AG08396 (cell line): ENCODE results near the gene FTCD.

Experiments used
- DNase-seq: peaks from one replicate; pipeline ENCODE4 v3.0.0; 2012; ENCODE audit warnings: low spot score, mixed read lengths

Gene FTCD

GRCh38 chr21:46092811-46093667 lies 62.3 kb downstream of the FTCD start:
- DNase-seq: peak; percentile 39

DNA sequence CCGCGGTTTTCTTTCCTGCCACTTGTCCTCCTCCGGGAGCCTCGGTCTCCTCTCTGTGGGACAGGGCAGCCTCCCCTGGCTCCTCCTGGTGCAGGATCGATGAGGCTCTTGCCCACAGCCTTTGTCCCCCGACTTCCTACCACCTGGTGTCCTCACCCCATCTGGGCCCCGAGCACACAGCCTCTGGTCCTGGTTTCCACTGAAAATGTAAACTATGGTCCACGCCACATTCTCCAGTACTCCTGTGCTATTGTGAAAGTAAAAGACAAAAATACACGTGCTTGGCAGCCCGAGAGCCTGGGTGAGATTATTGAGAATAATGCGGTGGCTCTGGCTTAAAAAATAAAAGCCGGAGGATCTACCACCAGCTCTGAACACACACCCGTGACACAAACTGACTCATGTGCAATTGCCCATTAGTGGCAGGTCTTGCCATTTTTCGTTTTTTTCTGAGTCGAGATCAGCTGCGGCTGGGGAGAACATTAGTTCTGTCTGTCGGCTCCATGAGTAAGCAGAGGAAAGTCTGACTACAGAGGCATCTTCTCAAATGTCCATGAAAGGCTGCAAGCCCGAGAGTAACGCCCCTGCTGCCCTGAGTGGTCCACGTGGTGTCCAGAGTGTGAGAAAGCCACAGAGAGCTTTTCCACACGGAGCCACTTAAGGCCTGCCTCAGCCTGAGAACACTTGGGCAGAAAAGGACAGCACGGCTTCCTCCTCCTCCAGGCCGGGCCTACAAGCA lies 63.2 kb downstream of the FTCD start:
- DNase-seq: peak; percentile 93

DNA sequence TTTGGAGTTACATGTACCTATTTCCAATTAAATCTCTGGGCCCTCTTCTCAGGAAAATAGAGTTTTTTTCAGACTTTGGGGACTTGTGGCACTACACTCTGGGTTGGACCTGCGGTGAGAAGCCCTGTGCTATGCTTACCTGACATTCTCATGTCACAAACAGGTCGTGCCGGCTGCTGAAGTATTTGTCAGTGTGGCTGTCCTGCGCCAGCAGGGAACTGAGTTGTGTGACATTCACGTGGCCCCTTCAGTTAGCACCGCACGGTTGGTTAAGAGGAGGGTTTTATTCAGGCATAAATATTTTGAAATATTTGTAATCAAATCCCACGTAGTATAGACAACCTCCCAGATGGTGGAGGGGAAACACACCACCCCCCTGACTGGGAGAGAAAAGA lies 63.8 kb downstream of the FTCD start:
- DNase-seq: no peak

DNA sequence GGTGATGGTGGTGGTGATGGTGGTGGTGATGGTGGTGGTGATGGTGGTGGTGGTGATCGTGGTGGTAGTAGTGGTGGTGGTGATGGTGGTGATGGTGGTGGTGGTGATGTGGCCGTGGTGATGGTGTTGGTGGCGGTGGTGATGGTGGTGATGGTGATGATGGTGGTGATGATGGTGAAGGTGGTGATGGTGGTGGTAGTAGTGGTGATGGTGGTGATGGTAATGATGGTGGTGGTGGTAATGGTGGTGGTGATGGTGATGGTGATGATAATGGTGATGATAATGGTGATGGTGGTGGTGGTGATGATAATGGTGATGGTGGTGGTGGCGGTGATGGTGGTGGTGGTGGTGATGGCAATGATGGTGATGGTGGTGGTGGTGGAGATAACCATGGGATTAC lies 64.3 kb downstream of the FTCD start:
- DNase-seq: no peak

DNA sequence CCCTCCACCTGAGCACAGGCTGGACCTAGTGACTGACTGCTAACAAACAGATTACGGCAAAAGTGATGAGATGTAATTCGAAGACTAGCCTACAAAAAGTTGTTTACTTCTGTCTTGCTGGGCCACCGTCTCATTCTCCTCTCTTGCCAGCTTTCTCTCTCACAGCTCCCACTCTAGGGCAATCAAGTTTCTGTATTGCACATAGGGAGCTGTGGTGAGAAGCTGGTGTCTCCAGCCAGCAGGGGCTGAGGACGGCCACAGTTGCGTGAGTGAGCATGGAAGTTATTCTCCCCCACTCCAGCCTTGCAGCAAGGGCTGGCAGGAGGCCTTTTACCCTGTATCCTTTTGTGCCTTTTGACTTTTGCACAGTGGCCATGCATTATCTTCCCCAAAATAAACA lies 66.1 kb downstream of the FTCD start:
- DNase-seq: peak; percentile 18

DNA sequence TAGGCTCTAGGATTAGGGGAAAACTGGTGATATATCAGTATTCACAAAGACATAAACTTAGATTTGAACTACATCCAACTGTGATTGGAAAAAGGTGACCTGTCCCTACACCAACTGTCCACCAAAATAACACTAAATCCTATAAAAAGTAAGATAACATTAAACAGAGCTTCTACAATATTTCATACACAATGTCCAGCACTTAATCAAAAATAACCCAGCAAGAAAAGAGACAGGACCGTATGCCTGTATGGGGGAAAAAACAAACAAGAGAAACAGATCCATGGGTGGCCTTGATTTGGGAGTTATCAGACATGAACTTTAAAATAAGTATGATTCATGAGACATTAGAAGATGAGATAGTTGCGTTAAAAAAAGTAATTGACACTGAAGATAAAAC lies 67.2 kb downstream of the FTCD start:
- DNase-seq: no peak

GRCh38 chr21:46087641-46088040 lies 67.7 kb downstream of the FTCD start:
- no peak for DNase-seq
